H1 (cell line): ENCODE results near the gene CFHR1. TPM values are rescaled to one million over a fixed set of nuclear protein-coding genes. Genes with fewer than 3 reads are reported as not detected.

ENCODE experiments used
- CTCF ChIA-PET: fragments of 300-600 bp; sonication (Branson Sonifier 250); formaldehyde crosslinking; loops from one replicate; lab custom pipeline; 2021; ENCODE audit not compliant: partially characterized antibody; lab: Charles Lee
- POLR2A ChIA-PET: fragments of 300-600 bp; sonication (Branson Sonifier 250); formaldehyde crosslinking; loops from one replicate; lab custom pipeline; 2021; ENCODE audit warnings: inconsistent platforms; ENCODE audit not compliant: partially characterized antibody; lab: Charles Lee
- DNase-seq, 2 experiments: peaks; one replicate each; pipeline versions ENCODE4 v3.0.0 to v3.0.0-alpha.2; 2010 to 2022; ENCODE audit warnings: low spot score in 2 of 2, low read depth in 1 of 2, mixed read lengths in 1 of 2
- FAIRE-seq: peaks from 2 replicates; lab custom pipeline; 2011; peaks lifted over from hg19 to GRCh38; lab: Jason Lieb, UNC
- H2AFZ ChIP-seq: 2 replicates; pipeline ENCODE4 v1.8.1; 2012; ENCODE audit warnings: low read length, inconsistent platforms
- H2AK5ac ChIP-seq: 2 replicates; pipeline ENCODE4 v1.6.1; 2013; ENCODE audit warnings: low read depth, low read length
- H2BK120ac ChIP-seq: replicated peaks from 2 replicates; pipeline ENCODE3; 2013; ENCODE audit warnings: low read depth, low read length, inconsistent platforms
- H2BK12ac ChIP-seq: 2 replicates; pipeline ENCODE4 v1.6.1; 2013; ENCODE audit warnings: low read depth, low read length
- H2BK15ac ChIP-seq: 2 replicates; pipeline ENCODE4 v1.6.1; 2013; ENCODE audit warnings: low read length
- H2BK20ac ChIP-seq: 2 replicates; pipeline ENCODE4 v1.6.1; 2013; ENCODE audit warnings: low read length
- H2BK5ac ChIP-seq: 2 replicates; pipeline ENCODE4 v1.6.1; 2013; ENCODE audit warnings: low read depth, low read length
- H3K14ac ChIP-seq: 2 replicates; pipeline ENCODE4 v1.6.1; 2013; ENCODE audit warnings: inconsistent platforms; ENCODE audit not compliant: insufficient read length
- H3K18ac ChIP-seq: 2 replicates; pipeline ENCODE4 v1.6.1; 2013; ENCODE audit warnings: low read length; ENCODE audit errors: extremely low read depth
- H3K23ac ChIP-seq: 2 replicates; pipeline ENCODE4 v1.6.1; 2013; ENCODE audit warnings: inconsistent platforms; ENCODE audit not compliant: insufficient read length
- H3K23me2 ChIP-seq: 2 replicates; pipeline ENCODE4 v1.6.1; 2013; ENCODE audit warnings: low read depth, low read length
- H3K27ac ChIP-seq: 2 replicates; pipeline ENCODE4 v1.6.1; 2011; ENCODE audit warnings: low read depth, low read length, inconsistent platforms
- H3K27me3 ChIP-seq, 4 experiments: replicated peaks in 1 of 4; 1 replicate in 1 of 4; 2 replicates in 3 of 4; pipeline versions ENCODE4 v1.6.1 to v1.8.1; 2011 to 2013; ENCODE audit warnings: low read length in 3 of 4, mild to moderate bottlenecking in 3 of 4, inconsistent platforms in 2 of 4, mixed read lengths in 2 of 4, moderate library complexity in 1 of 4; ENCODE audit not compliant: control insufficient read depth in 3 of 4, insufficient read depth in 3 of 4; ENCODE audit errors: extremely low read depth in 1 of 4
- H3K36me3 ChIP-seq, 4 experiments: 2 replicates each; pipeline versions ENCODE4 v1.6.1 to v1.8.1; 2011 to 2013; ENCODE audit warnings: mild to moderate bottlenecking in 4 of 4, low read length in 3 of 4, moderate library complexity in 2 of 4, control low read depth in 1 of 4, inconsistent platforms in 1 of 4; ENCODE audit not compliant: insufficient read depth in 4 of 4, control insufficient read depth in 2 of 4
- H3K4ac ChIP-seq: replicated peaks from 2 replicates; pipeline ENCODE3; 2013; ENCODE audit warnings: low read length, low read depth, mixed read lengths, inconsistent platforms; ENCODE audit not compliant: insufficient read length
- H3K4me1 ChIP-seq, 4 experiments: replicated peaks in 1 of 4; 1 replicate in 1 of 4; 2 replicates in 3 of 4; pipeline versions ENCODE4 v1.6.1 to v1.8.1; 2011 to 2013; ENCODE audit warnings: low read length in 3 of 4, inconsistent platforms in 2 of 4, mixed read lengths in 1 of 4; ENCODE audit not compliant: insufficient read depth in 4 of 4, control insufficient read depth in 3 of 4
- H3K4me2 ChIP-seq, 2 experiments: 2 replicates each; pipeline versions ENCODE4 v1.6.1 to v1.8.1; 2011 to 2013; ENCODE audit warnings: low read depth in 2 of 2, low read length in 2 of 2, control low read depth in 1 of 2, inconsistent platforms in 1 of 2, mild to moderate bottlenecking in 1 of 2; ENCODE audit not compliant: insufficient read depth in 1 of 2
- H3K4me3 ChIP-seq, 4 experiments: fragments of 200-600, 300-600 bp in 1 of 4; sonication (generic), shearing (Covaris generic), sonication (Bioruptor Twin) in 1 of 4; 2 replicates each; pipeline versions ENCODE4 v1.5.1 to v1.8.1; 2011 to 2016; ENCODE audit warnings: low read length in 4 of 4, low read depth in 3 of 4, control low read depth in 2 of 4, inconsistent platforms in 2 of 4, mild to moderate bottlenecking in 2 of 4, mixed read lengths in 1 of 4, moderate library complexity in 1 of 4; ENCODE audit not compliant: insufficient read depth in 2 of 4; ENCODE audit errors: extremely low read depth in 1 of 4
- H3K56ac ChIP-seq: replicated peaks from 2 replicates; pipeline ENCODE3; 2013; ENCODE audit warnings: low read depth, mild to moderate bottlenecking, mixed read lengths, low read length, inconsistent platforms; ENCODE audit not compliant: insufficient read length
- H3K79me1 ChIP-seq: 2 replicates; pipeline ENCODE4 v1.6.1; 2013; ENCODE audit warnings: low read depth, low read length, control low read depth
- H3K79me2 ChIP-seq, 2 experiments: 2 replicates each; pipeline versions ENCODE4 v1.6.1 to v1.8.1; 2012 to 2013; ENCODE audit warnings: low read length in 2 of 2, mild to moderate bottlenecking in 2 of 2, inconsistent platforms in 1 of 2; ENCODE audit not compliant: insufficient read depth in 2 of 2, control insufficient read depth in 1 of 2
- H3K9ac ChIP-seq, 4 experiments: replicated peaks in 1 of 4; 1 replicate in 1 of 4; 2 replicates in 3 of 4; pipeline versions ENCODE4 v1.6.1 to v1.8.1; 2011 to 2013; ENCODE audit warnings: low read depth in 3 of 4, low read length in 3 of 4, control low read depth in 2 of 4, mild to moderate bottlenecking in 2 of 4, moderate library complexity in 2 of 4, inconsistent platforms in 1 of 4; ENCODE audit errors: extremely low read depth in 1 of 4
- H3K9me3 ChIP-seq, 2 experiments: 2 replicates each; pipeline versions ENCODE4 v1.6.1 to v1.8.1; 2012 to 2013; ENCODE audit warnings: mild to moderate bottlenecking in 2 of 2, moderate library complexity in 2 of 2, control low read depth in 1 of 2, inconsistent platforms in 1 of 2, low read depth in 1 of 2, low read length in 1 of 2, mixed read lengths in 1 of 2; ENCODE audit not compliant: insufficient read depth in 2 of 2
- H4K20me1 ChIP-seq, 2 experiments: replicated peaks in 1 of 2; 2 replicates each; pipeline versions ENCODE3 to v1.8.1; 2011 to 2013; ENCODE audit warnings: inconsistent platforms in 2 of 2, low read length in 2 of 2, mild to moderate bottlenecking in 1 of 2; ENCODE audit not compliant: insufficient read depth in 2 of 2, control insufficient read depth in 1 of 2
- H4K5ac ChIP-seq: 2 replicates; pipeline ENCODE4 v1.6.1; 2013; ENCODE audit warnings: low read length, low read depth, mixed read lengths, inconsistent platforms; ENCODE audit not compliant: insufficient read length
- H4K8ac ChIP-seq: 2 replicates; pipeline ENCODE4 v1.8.0; 2013; ENCODE audit warnings: mild to moderate bottlenecking, moderate library complexity, low read length, inconsistent platforms; ENCODE audit not compliant: insufficient read depth; ENCODE audit errors: extremely low read depth
- H4K91ac ChIP-seq: replicated peaks from 2 replicates; pipeline ENCODE3; 2013; ENCODE audit warnings: low read length, mixed read lengths, inconsistent platforms; ENCODE audit not compliant: insufficient read length
- ATF2 ChIP-seq: IDR thresholded peaks from 2 replicates; pipeline ENCODE4 v1.6.1; 2012; ENCODE audit warnings: low read length, inconsistent platforms
- BRCA1 ChIP-seq: IDR thresholded peaks from 2 replicates; pipeline ENCODE4 v1.6.1; 2012; ENCODE audit warnings: low read depth, low read length, improper control_type of control experiment
- CEBPB ChIP-seq: IDR thresholded peaks from 2 replicates; pipeline ENCODE4 v1.6.1; 2012; ENCODE audit warnings: low read depth, low read length
- CHD2 ChIP-seq: IDR thresholded peaks from 2 replicates; pipeline ENCODE4 v1.6.1; 2012; ENCODE audit warnings: low read length, improper control_type of control experiment
- CREB1 ChIP-seq: IDR thresholded peaks from 2 replicates; pipeline ENCODE4 v1.6.1; 2012; ENCODE audit warnings: inconsistent platforms
- GABPA ChIP-seq: IDR thresholded peaks from 2 replicates; pipeline ENCODE4 v1.6.1; 2011; ENCODE audit warnings: mild to moderate bottlenecking, low read length, moderate library complexity, borderline replicate concordance; ENCODE audit not compliant: insufficient read depth
- KDM4A ChIP-seq: IDR thresholded peaks from one replicate; pipeline ENCODE4 v1.7.1; 2012; ENCODE audit warnings: low read depth, mild to moderate bottlenecking, moderate library complexity, low read length, inconsistent platforms; ENCODE audit not compliant: severe bottlenecking
- PHF8 ChIP-seq: fragments of 200-600 bp; sonication (generic); conservative IDR thresholded peaks from 2 replicates; pipeline ENCODE4 v1.7.1; 2012; ENCODE audit warnings: low read depth, mild to moderate bottlenecking, inconsistent platforms, low read length, moderate library complexity
- RAD21 ChIP-seq, 2 experiments: IDR thresholded peaks in 1 of 2; conservative IDR thresholded peaks in 1 of 2; 2 replicates each; pipeline ENCODE4 v1.6.1; 2011; ENCODE audit warnings: low read depth in 2 of 2, low read length in 2 of 2, improper control_type of control experiment in 1 of 2, inconsistent platforms in 1 of 2, mild to moderate bottlenecking in 1 of 2, moderate library complexity in 1 of 2
- RFX5 ChIP-seq: IDR thresholded peaks from 2 replicates; pipeline ENCODE4 v1.6.1; 2011; ENCODE audit warnings: low read depth, low read length, improper control_type of control experiment, borderline replicate concordance
- SAP30 ChIP-seq: fragments of 300-600 bp; sonication (generic); IDR thresholded peaks from 2 replicates; pipeline ENCODE4 v1.7.1; 2012; ENCODE audit warnings: low read length, moderate library complexity, mild to moderate bottlenecking, inconsistent platforms; ENCODE audit not compliant: insufficient read depth, insufficient replicate concordance
- SIRT6 ChIP-seq: IDR thresholded peaks from one replicate; pipeline ENCODE4 v1.7.1; 2012; ENCODE audit warnings: low read length, inconsistent platforms
- SP1 ChIP-seq: IDR thresholded peaks from 2 replicates; pipeline ENCODE4 v1.6.1; 2011; ENCODE audit warnings: low read depth, low read length
- SP4 ChIP-seq: IDR thresholded peaks from 2 replicates; pipeline ENCODE4 v1.6.1; 2012; ENCODE audit warnings: low read length, inconsistent platforms
- WGBS, 2 experiments: shearing (Covaris generic) in 1 of 2; methylation state at CpG; one replicate each; pipeline versions ENCODE4 v1.1.6 to v1.1.7; 2013 to 2015; ENCODE audit warnings: low lambda C conversion rate in 2 of 2, mixed read lengths in 2 of 2, inconsistent platforms in 1 of 2, low coverage in 1 of 2, missing lambda C conversion rate in 1 of 2; ENCODE audit not compliant: insufficient replicate concordance in 2 of 2, insufficient coverage in 1 of 2, insufficient read length in 1 of 2; ENCODE audit errors: extremely low coverage in 1 of 2, missing lambda C conversion rate in 1 of 2; 5-methylcytosine and 5-hydroxymethylcytosine counted together
- polyA plus RNA-seq, 7 experiments: library from polyadenylated mRNA; depleted of rRNA in 3 of 7; stranded (reverse) in 5 of 7; unstranded in 2 of 7; fragments of >200 nt in 5 of 7; fragments of 200-250 nt in 2 of 7; gene quantifications; 1 replicate in 5 of 7; 2 replicates in 1 of 7; 4 replicates in 1 of 7; pipeline versions ENCODE4 v1.2.1 to v1.2.3, GENCODE V29; 2011 to 2013; ENCODE audit warnings: missing spikeins in 2 of 7, mixed read lengths in 2 of 7
- total RNA-seq: library from RNA; stranded (reverse); fragmentation: NEBNext Ultra II Directional; extraction: Animal tissue kit (Norgen Biotek cat#: 25700); gene quantifications from 2 replicates; pipeline ENCODE4 v1.2.1, GENCODE V29; 2021

CFHR1 gene
- total and polyA plus RNA-seq, 2 of the 8 experiments (the other 6 are each of a cell fraction or from before 2014, with no cell fraction given), result not detected

- no peaks in the 10 kb centered on the region for H3K36me3 ChIP-seq
- ChIA-PET POLR2A (no interaction called here), CTCF (no interaction called here)
- DNase-seq, result no peak
- H2BK15ac ChIP-seq, result no peak overlapping the region
- no peak overlapping the region for H3K23ac ChIP-seq
- no peak overlapping the region for H4K91ac ChIP-seq
- H2BK5ac ChIP-seq, result no peak overlapping the region
- H3K23me2 ChIP-seq, result no peaks in the 10 kb centered on the region
- FAIRE-seq, result no peak
- H3K18ac ChIP-seq, result no peak overlapping the region
- no peak overlapping the region for H3K9ac ChIP-seq
- H3K27me3 ChIP-seq, result no peaks in the 10 kb centered on the region
- no peak overlapping the region for H3K14ac ChIP-seq
- H3K4me3 ChIP-seq, result no peak overlapping the region
- H3K56ac ChIP-seq, result no peak overlapping the region
- WGBS, 2 experiments, result 92% methylated on average over 1 of the region's 1 CpG; no CpG with 5 or more reads in 1 of the 2 experiments
- H3K4me2 ChIP-seq, result no peak overlapping the region
- no peaks in the 10 kb centered on the region for H3K79me1 ChIP-seq
- H4K20me1 ChIP-seq, result no peaks in the 10 kb centered on the region
- H2BK120ac ChIP-seq, result no peak overlapping the region
- H3K27ac ChIP-seq, result no peak overlapping the region
- H2BK20ac ChIP-seq, result no peak overlapping the region
- no peaks in the 10 kb centered on the region for H3K4me1 ChIP-seq
- no peak overlapping the region for H2BK12ac ChIP-seq
- no peak overlapping the region for H2AFZ ChIP-seq
- H4K5ac ChIP-seq, result no peak overlapping the region
- no peak overlapping the region for H2AK5ac ChIP-seq
- no peak overlapping the region for H3K4ac ChIP-seq
- no peaks in the 10 kb centered on the region for H3K9me3 ChIP-seq
- no peak overlapping the region for H4K8ac ChIP-seq
- no peaks in the 10 kb centered on the region for H3K79me2 ChIP-seq
- TF ChIP-seq KDM4A (no peak), ATF2 (no peak), CEBPB (no peak), SIRT6 (no peak), GABPA (no peak), SP1 (no peak), BRCA1 (no peak), PHF8 (no peak), SAP30 (no peak), CHD2 (no peak), CREB1 (no peak), RFX5 (no peak), SP4 (no peak), RAD21 (IDR thresholded peaks at IDR 0.05 in 1 of 2, conservative IDR thresholded peaks at IDR 0.05 in 1 of 2; ENCODE audit: low read depth in 2 of 2, low read length in 2 of 2) (no peak)
Observed at GRCh38 chr1:196773713-196774112, 45.8 kb upstream of the CFHR1 start.
